Measurements from ENCODE around the gene CTRB1. TPM values are rescaled to one million over a fixed set of nuclear protein-coding genes. Genes with fewer than 3 reads are reported as not detected.

The CTRB1 gene
- total RNA-seq, 1 experiment from 2014 or later: 5.6 TPM

DNA sequence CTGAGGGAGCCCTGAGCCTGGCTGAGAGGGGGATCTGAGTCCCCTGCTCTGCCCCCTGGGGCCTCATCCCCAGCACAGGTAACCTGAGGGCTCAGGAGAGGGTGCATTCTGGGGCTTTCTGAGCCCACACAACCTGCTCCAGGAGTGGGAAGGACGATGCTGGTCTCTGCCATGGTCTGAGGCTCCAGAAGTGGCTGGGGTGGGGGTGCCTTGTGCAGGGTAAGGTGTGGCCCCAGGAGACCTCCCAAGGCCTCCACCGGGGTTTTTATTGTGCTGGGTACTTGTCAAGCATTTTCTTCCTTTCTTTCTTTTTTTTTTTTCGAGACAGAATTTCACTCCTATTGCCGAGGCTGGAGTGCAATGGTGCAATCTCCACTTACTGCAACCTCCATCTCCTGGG, 300 bp downstream of the CTRB1 start:
- CTCF ChIA-PET: interaction anchor here (1.0 to 1.9 kb wide), 2 partner anchors 20 to 298 kb away, joined by 3 to 5 read pairs; no protein-coding TSS in a partner anchor
- H3K9ac ChIP-seq (ENCODE audit: low read length): no peak overlapping the region
- TF ChIP-seq YY1 (IDR thresholded peaks at IDR 0.05; ENCODE audit: extremely low read depth, insufficient replicate concordance, low read depth, low read length) (no peak), RAD21 (IDR thresholded peaks at IDR 0.05; ENCODE audit: low read depth) (no peak)

DNA sequence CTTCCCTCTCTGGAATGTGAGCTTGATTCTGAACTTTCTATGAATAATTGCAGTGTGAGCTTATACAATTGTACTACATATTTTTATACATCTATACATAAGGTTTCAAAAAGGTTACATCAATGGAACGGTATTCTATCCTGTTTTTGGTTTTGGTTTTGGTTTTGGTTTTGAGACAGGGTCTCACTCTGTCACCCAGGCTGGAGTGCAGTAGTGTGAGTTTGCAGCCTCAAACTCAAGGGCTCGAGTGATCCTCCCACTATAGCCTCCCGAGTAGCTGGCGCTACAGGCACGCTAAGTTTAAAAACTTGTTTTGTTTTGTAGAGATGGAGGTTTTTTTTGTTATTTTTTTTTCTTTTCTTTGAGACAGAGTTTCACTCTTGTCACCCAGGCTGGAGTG, 1.1 kb downstream of the CTRB1 start:
- no peak for TF ChIP-seq JUND (IDR thresholded peaks at IDR 0.05)
- TF ChIP-seq YY1 (IDR thresholded peaks at IDR 0.05; ENCODE audit: extremely low read depth, insufficient replicate concordance, low read depth, low read length): no peak
- TF ChIP-seq ZFX (IDR thresholded peaks at IDR 0.05): no peak
- TF ChIP-seq POLR2AphosphoS5 (IDR thresholded peaks at IDR 0.05; ENCODE audit: low read depth, low read length): no peak
- TF ChIP-seq CBX3 (IDR thresholded peaks at IDR 0.05; ENCODE audit: low read depth): no peak
- no peak for TF ChIP-seq ZBTB33 (IDR thresholded peaks at IDR 0.05; ENCODE audit: extremely low read depth, insufficient replicate concordance, low read length)
- TF ChIP-seq, protein P1, sequence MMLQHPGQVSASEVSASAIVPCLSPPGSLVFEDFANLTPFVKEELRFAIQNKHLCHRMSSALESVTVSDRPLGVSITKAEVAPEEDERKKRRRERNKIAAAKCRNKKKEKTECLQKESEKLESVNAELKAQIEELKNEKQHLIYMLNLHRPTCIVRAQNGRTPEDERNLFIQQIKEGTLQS (IDR thresholded peaks at IDR 0.05): no peak
- no peak for TF ChIP-seq POLR2A (IDR thresholded peaks at IDR 0.05; ENCODE audit: borderline replicate concordance, extremely low read depth, insufficient read depth, insufficient read length)
- TF ChIP-seq SRF (IDR thresholded peaks at IDR 0.05; ENCODE audit: low read depth): no peak
- TF ChIP-seq FOSL1 (IDR thresholded peaks at IDR 0.05; ENCODE audit: low read depth): no peak
- no peak for TF ChIP-seq EZH2 (IDR thresholded peaks at IDR 0.05)
- TF ChIP-seq SP1 (IDR thresholded peaks at IDR 0.05; ENCODE audit: low read depth): no peak
- TF ChIP-seq EZH2phosphoT487 (IDR thresholded peaks at IDR 0.05; ENCODE audit: borderline replicate concordance): no peak
- Histone ChIP-seq H3K36me3 (ENCODE audit: control insufficient read depth in 1 of 2, insufficient read depth in 2 of 2, low read length in 2 of 2) (no peaks in the 10 kb centered on the region), H3K9me3 (ENCODE audit: control insufficient read depth in 1 of 2, insufficient read depth in 1 of 2, low read depth in 1 of 2, low read length in 2 of 2) (no peaks in the 10 kb centered on the region), H4K20me1 (ENCODE audit: insufficient read depth) (no peaks in the 10 kb centered on the region), H3K4me1 (ENCODE audit: control insufficient read depth in 1 of 2, insufficient read depth in 2 of 2, low read length in 2 of 2) (no peaks in the 10 kb centered on the region), H3K9ac (ENCODE audit: low read length) (no peak overlapping the region), H3K27me3 (ENCODE audit: insufficient read depth, low read length) (no peaks in the 10 kb centered on the region), H3K27ac (ENCODE audit: low read depth, low read length) (no peak overlapping the region), H2AFZ (ENCODE audit: low read depth, low read length, poor library complexity, severe bottlenecking) (no peak overlapping the region), H3K79me2 (ENCODE audit: insufficient read depth, low read length) (no peaks in the 10 kb centered on the region), H3K4me2 (ENCODE audit: low read length) (no peak overlapping the region), H3K4me3 (replicated peaks in 1 of 2; ENCODE audit: low read depth in 1 of 2, low read length in 2 of 2) (no peak overlapping the region), H3K9me2 (ENCODE audit: insufficient read depth) (no peaks in the 10 kb centered on the region)
- intact Hi-C loops (cut with micrococcal nuclease): loop anchor here (1.0 kb wide), 1 partner anchor 21 kb away; no protein-coding TSS in a partner anchor
- POLR2A ChIA-PET: no interaction called here
- RAD21 ChIA-PET (ENCODE audit: low non-redundant PET in 1 of 2, low total read pairs in 2 of 2, uncharacterized antibody in 2 of 2, unreplicated experiment in 2 of 2): no interaction called here
- DNase-seq (ENCODE audit: low read depth, low spot score) (no peak), ATAC-seq (no peak)
- no TSS peak for BruUV-seq (replicated peaks)
- CTCF ChIA-PET: interaction anchor here (0.7 to 1.9 kb wide), 4 partner anchors 20 to 544 kb away, joined by 3 to 5 read pairs (median 3); no protein-coding TSS in a partner anchor

More for the DNA sequence above, 300 bp downstream of the CTRB1 start:
- Histone ChIP-seq H3K27ac (ENCODE audit: low read depth, low read length) (no peak overlapping the region), H3K9me3 (ENCODE audit: control insufficient read depth in 1 of 2, insufficient read depth in 1 of 2, low read depth in 1 of 2, low read length in 2 of 2) (no peaks in the 10 kb centered on the region), H3K9me2 (ENCODE audit: insufficient read depth) (no peaks in the 10 kb centered on the region), H3K36me3 (ENCODE audit: control insufficient read depth in 1 of 2, insufficient read depth in 2 of 2, low read length in 2 of 2) (no peaks in the 10 kb centered on the region), H2AFZ (ENCODE audit: low read depth, low read length, poor library complexity, severe bottlenecking) (no peak overlapping the region), H3K4me2 (ENCODE audit: low read length) (no peak overlapping the region), H3K27me3 (ENCODE audit: insufficient read depth, low read length) (no peaks in the 10 kb centered on the region), H3K4me1 (ENCODE audit: control insufficient read depth in 1 of 2, insufficient read depth in 2 of 2, low read length in 2 of 2) (no peaks in the 10 kb centered on the region), H4K20me1 (ENCODE audit: insufficient read depth) (no peaks in the 10 kb centered on the region), H3K4me3 (replicated peaks in 1 of 2; ENCODE audit: low read depth in 1 of 2, low read length in 2 of 2) (no peak overlapping the region), H3K79me2 (ENCODE audit: insufficient read depth, low read length) (no peaks in the 10 kb centered on the region)
- BruUV-seq (replicated peaks): no TSS peak
- POLR2A ChIA-PET: no interaction called here
- RAD21 ChIA-PET (ENCODE audit: low non-redundant PET in 1 of 2, low total read pairs in 2 of 2, uncharacterized antibody in 2 of 2, unreplicated experiment in 2 of 2): no interaction called here
- DNase-seq (ENCODE audit: low read depth, low spot score) (no peak), ATAC-seq (no peak)
- intact Hi-C loops (cut with micrococcal nuclease): no loop called here
